ENCODE measurements around the gene SEPTIN1.
"Not testable (repeated sequence)": the region's sequence is repeated elsewhere in the genome, so short reads cannot be mapped to it uniquely, and the experiment has no call there.

SEPTIN1 gene

GRCh38 chr16:30350134-30350871 is 32.1 kb downstream of the SEPTIN1 start:
- H3K27ac Mint-ChIP-seq = peak overlapping the region in 1 of 3 experiments; percentile 75
- H3K27me3 Mint-ChIP-seq (ENCODE audit: low read depth) = no peaks in the 10 kb centered on the region
- H3K36me3 Mint-ChIP-seq (ENCODE audit: low read depth) = peaks cover 38% of the 10 kb centered on the region
- peaks cover 18% of the 10 kb centered on the region for H3K4me1 Mint-ChIP-seq
- no peaks in the 10 kb centered on the region for H3K9me3 Mint-ChIP-seq
- no peak for TF ChIP-seq CTCF (IDR thresholded peaks at IDR 0.05; ENCODE audit: unreplicated experiment in 3 of 3)
- H3K4me3 Mint-ChIP-seq = peak overlapping the region; percentile 57 to 62 (median 62)

- Mint-ChIP-seq H3K27me3 (ENCODE audit: low read depth) (no peaks in the 10 kb centered on the region), H3K4me3 (peak overlapping the region; percentile 21 to 53 (median 29)), H3K4me1 (peaks cover 15% of the 10 kb centered on the region), H3K36me3 (ENCODE audit: low read depth) (peaks cover 35% of the 10 kb centered on the region), H3K27ac (peak overlapping the region in 2 of 3 experiments; percentile 48 to 75), H3K9me3 (no peaks in the 10 kb centered on the region)
- no peak for TF ChIP-seq CTCF (IDR thresholded peaks at IDR 0.05; ENCODE audit: unreplicated experiment in 3 of 3)
Observed at GRCh38 chr16:30349675-30350074, 32.7 kb downstream of the SEPTIN1 start.

- Mint-ChIP-seq H3K4me1 (peaks cover 9% of the 10 kb centered on the region), H3K27ac (peak overlapping the region in 1 of 3 experiments; percentile 39), H3K27me3 (ENCODE audit: low read depth) (no peaks in the 10 kb centered on the region), H3K9me3 (no peaks in the 10 kb centered on the region), H3K36me3 (ENCODE audit: low read depth) (peaks cover 29% of the 10 kb centered on the region), H3K4me3 (no peak overlapping the region)
- no peak for TF ChIP-seq CTCF (IDR thresholded peaks at IDR 0.05; ENCODE audit: unreplicated experiment in 3 of 3)
Observed at GRCh38 chr16:30348929-30349328, 33.4 kb downstream of the SEPTIN1 start.

GRCh38 chr16:30348113-30348512 is 34.2 kb downstream of the SEPTIN1 start:
- H3K27ac Mint-ChIP-seq = no peak overlapping the region
- H3K36me3 Mint-ChIP-seq (ENCODE audit: low read depth) = peaks cover 29% of the 10 kb centered on the region
- no peak overlapping the region for H3K4me3 Mint-ChIP-seq
- no peak for TF ChIP-seq CTCF (IDR thresholded peaks at IDR 0.05; ENCODE audit: unreplicated experiment in 3 of 3)
- peaks cover 9% of the 10 kb centered on the region for H3K4me1 Mint-ChIP-seq
- H3K9me3 Mint-ChIP-seq = no peaks in the 10 kb centered on the region
- no peaks in the 10 kb centered on the region for H3K27me3 Mint-ChIP-seq (ENCODE audit: low read depth)

- peaks cover 4% of the 10 kb centered on the region for H3K4me1 Mint-ChIP-seq
- H3K27ac Mint-ChIP-seq = no peak overlapping the region
- H3K9me3 Mint-ChIP-seq = no peaks in the 10 kb centered on the region
- H3K36me3 Mint-ChIP-seq (ENCODE audit: low read depth) = peaks cover 16% of the 10 kb centered on the region
- H3K27me3 Mint-ChIP-seq (ENCODE audit: low read depth) = no peaks in the 10 kb centered on the region
- TF ChIP-seq CTCF (IDR thresholded peaks at IDR 0.05; ENCODE audit: unreplicated experiment in 3 of 3) = no peak
- no peak overlapping the region for H3K4me3 Mint-ChIP-seq
Observed at GRCh38 chr16:30346286-30346685, 36.1 kb downstream of the SEPTIN1 start.

GRCh38 chr16:30343491-30343820 is 38.9 kb downstream of the SEPTIN1 start:
- not testable (repeated sequence) for H3K4me1 Mint-ChIP-seq; H3K27me3 Mint-ChIP-seq (ENCODE audit: low read depth); H3K9me3 Mint-ChIP-seq; H3K27ac Mint-ChIP-seq; H3K4me3 Mint-ChIP-seq; H3K36me3 Mint-ChIP-seq (ENCODE audit: low read depth)
